Stimulated activated memory B cell treated with anti-CD40 and anti-IgM and Interleukin-4, amounts not matched to agents 10 μg/mL and 1 μg/mL and 100 μg/mL, for 72 hours (primary cell): ENCODE measurements around the gene ZC3H7B.
"Not testable (repeated sequence)": the region's sequence is repeated elsewhere in the genome, so short reads cannot be mapped to it uniquely, and the experiment has no call there.

ENCODE experiments used
- ATAC-seq: fragments of 150-1000 bp; cut with Tn5 transposase; 2 replicates; pipeline ENCODE4 v1.10.0; 2021
- H3K27ac Mint-ChIP-seq: one replicate; pipeline ENCODE4 v1.8.0; 2022; ENCODE audit warnings: mild to moderate bottlenecking, mixed read lengths
- H3K27me3 Mint-ChIP-seq: one replicate; pipeline ENCODE4 v1.8.0; 2022; ENCODE audit warnings: mixed read lengths
- H3K36me3 Mint-ChIP-seq: one replicate; pipeline ENCODE4 v1.8.0; 2022; ENCODE audit warnings: mixed read lengths
- H3K4me1 Mint-ChIP-seq: one replicate; pipeline ENCODE4 v1.8.0; 2022; ENCODE audit warnings: mixed read lengths
- H3K4me3 Mint-ChIP-seq: one replicate; pipeline ENCODE4 v1.8.0; 2022; ENCODE audit warnings: mild to moderate bottlenecking, moderate library complexity, mixed read lengths
- H3K9me3 Mint-ChIP-seq: one replicate; pipeline ENCODE4 v1.8.0; 2022; ENCODE audit warnings: mixed read lengths

Gene ZC3H7B

GRCh38 chr22:41301085-41302020 is at the start of gene ZC3H7B:
Gene ZC3H7B (plus strand): TSS chr22:41301525. CDS start chr22:41320661, 19,136 bp downstream.
- H3K36me3 Mint-ChIP-seq: peaks cover 5% of the 10 kb centered on the region
- peak; percentile 97 for ATAC-seq
- no peaks in the 10 kb centered on the region for H3K27me3 Mint-ChIP-seq
- H3K4me3 Mint-ChIP-seq: peak within 1 kb of the TSS; percentile 78
- peaks cover 28% of the 10 kb centered on the region for H3K4me1 Mint-ChIP-seq
- H3K9me3 Mint-ChIP-seq: no peaks in the 10 kb centered on the region
- peak within 1 kb of the TSS; percentile 74 for H3K27ac Mint-ChIP-seq

- Mint-ChIP-seq H3K27ac (no peak overlapping the region), H3K9me3 (no peaks in the 10 kb centered on the region), H3K4me1 (no peaks in the 10 kb centered on the region), H3K36me3 (peaks cover 78% of the 10 kb centered on the region), H3K4me3 (no peak overlapping the region), H3K27me3 (no peaks in the 10 kb centered on the region)
- ATAC-seq: no peak
Observed at GRCh38 chr22:41252365-41252764, 49.0 kb upstream of the ZC3H7B start.

GRCh38 chr22:41254230-41254629 is 47.1 kb upstream of the ZC3H7B start:
- no peaks in the 10 kb centered on the region for H3K9me3 Mint-ChIP-seq
- no peak overlapping the region for H3K27ac Mint-ChIP-seq
- H3K27me3 Mint-ChIP-seq: no peaks in the 10 kb centered on the region
- no peaks in the 10 kb centered on the region for H3K4me1 Mint-ChIP-seq
- H3K4me3 Mint-ChIP-seq: no peak overlapping the region
- no peak for ATAC-seq
- H3K36me3 Mint-ChIP-seq: peaks cover 85% of the 10 kb centered on the region

GRCh38 chr22:41256254-41257253 is 44.8 kb upstream of the ZC3H7B start:
- no peaks in the 10 kb centered on the region for H3K4me1 Mint-ChIP-seq
- no peak for ATAC-seq
- H3K27ac Mint-ChIP-seq: no peak overlapping the region
- H3K36me3 Mint-ChIP-seq: peaks cover 77% of the 10 kb centered on the region
- no peaks in the 10 kb centered on the region for H3K9me3 Mint-ChIP-seq
- H3K27me3 Mint-ChIP-seq: no peaks in the 10 kb centered on the region
- H3K4me3 Mint-ChIP-seq: no peak overlapping the region

- no peak for ATAC-seq
- Mint-ChIP-seq H3K4me1 (no peaks in the 10 kb centered on the region), H3K27me3 (no peaks in the 10 kb centered on the region), H3K36me3 (peaks cover 80% of the 10 kb centered on the region), H3K9me3 (no peaks in the 10 kb centered on the region), H3K27ac (no peak overlapping the region), H3K4me3 (no peak overlapping the region)
Observed at GRCh38 chr22:41257696-41258095, 43.6 kb upstream of the ZC3H7B start.

DNA sequence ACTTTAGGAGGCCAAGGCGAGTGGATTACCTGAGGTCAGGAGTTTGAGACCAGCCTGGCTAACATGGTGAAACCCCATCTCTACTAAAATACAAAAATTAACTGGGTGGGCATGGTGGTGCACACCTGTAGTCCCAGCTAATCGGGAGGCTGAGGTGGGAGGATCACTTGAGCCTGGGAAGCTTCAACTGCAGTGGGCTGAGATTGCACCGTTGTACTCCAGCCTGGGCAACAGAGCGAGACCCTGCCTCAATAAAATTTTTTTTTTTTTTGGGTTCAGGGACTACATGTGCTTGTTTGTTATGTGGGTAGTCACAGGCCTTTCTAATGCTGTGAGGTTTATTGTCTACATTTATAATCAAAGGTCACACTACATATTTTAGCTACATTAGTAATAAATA is 41.6 kb upstream of the ZC3H7B start:
- H3K9me3 Mint-ChIP-seq, H3K4me1 Mint-ChIP-seq, ATAC-seq, H3K4me3 Mint-ChIP-seq, H3K27ac Mint-ChIP-seq, H3K27me3 Mint-ChIP-seq: not testable (repeated sequence)
- peaks cover 83% of the 10 kb centered on the region for H3K36me3 Mint-ChIP-seq

DNA sequence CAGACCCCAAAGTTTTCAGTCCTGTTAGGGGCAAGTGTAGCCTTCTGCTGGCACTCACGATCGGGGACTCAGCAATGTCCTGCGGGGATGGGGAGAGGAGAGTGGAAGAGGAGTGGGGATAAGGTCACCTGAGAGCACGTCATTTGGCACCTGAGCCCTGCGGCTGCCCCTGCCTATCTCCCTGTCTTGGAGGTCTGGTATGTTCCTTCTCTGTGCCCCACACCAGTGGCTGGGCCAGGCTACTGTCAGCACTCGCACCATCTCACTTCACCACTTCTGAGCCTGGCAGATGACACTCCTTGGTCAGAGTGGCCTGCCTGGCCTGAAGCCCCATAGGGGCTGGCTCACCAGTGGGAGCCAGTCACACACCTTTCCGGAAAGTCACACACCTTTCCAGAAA is 40.5 kb upstream of the ZC3H7B start:
- H3K36me3 Mint-ChIP-seq: peaks cover 79% of the 10 kb centered on the region
- H3K4me1 Mint-ChIP-seq: no peaks in the 10 kb centered on the region
- H3K9me3 Mint-ChIP-seq: no peaks in the 10 kb centered on the region
- no peak overlapping the region for H3K4me3 Mint-ChIP-seq
- no peak overlapping the region for H3K27ac Mint-ChIP-seq
- H3K27me3 Mint-ChIP-seq: no peaks in the 10 kb centered on the region
- ATAC-seq: no peak

DNA sequence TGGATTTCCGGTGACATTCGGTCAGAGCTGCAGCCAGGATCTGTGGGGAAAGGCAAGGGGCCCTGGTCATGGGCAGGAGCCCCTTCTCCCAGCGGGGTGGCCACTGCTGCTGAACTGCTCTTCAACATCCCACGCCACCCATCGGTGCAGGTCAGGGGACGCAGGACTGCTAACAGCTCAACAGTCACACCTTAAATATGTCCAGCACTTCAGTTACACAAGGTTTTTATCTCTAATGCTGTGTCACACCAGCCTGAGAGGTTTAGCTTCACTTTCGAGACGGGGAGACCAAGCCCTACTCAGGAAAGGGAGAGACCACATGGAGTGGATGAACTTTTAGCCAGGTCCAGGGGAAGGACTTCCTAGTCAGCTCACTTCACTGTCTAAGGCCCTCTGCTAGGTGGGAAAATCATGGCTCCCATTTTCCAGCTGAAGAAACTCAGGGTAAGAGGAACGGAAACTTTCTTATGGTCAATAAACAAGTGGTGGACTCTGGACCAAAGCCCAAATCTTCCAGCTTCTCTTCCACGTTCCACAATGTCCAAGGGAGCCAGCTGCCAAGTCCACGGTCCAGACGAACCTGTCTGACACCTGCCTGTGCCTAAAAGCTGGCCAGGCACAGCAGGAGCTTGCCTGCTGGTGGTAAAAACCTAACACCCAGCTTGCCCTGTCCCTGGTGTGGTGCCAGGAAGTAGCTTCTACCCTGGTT is 39.6 kb upstream of the ZC3H7B start:
- no peak overlapping the region for H3K4me3 Mint-ChIP-seq
- peaks cover 82% of the 10 kb centered on the region for H3K36me3 Mint-ChIP-seq
- H3K27me3 Mint-ChIP-seq: no peaks in the 10 kb centered on the region
- no peaks in the 10 kb centered on the region for H3K9me3 Mint-ChIP-seq
- H3K27ac Mint-ChIP-seq: no peak overlapping the region
- no peaks in the 10 kb centered on the region for H3K4me1 Mint-ChIP-seq
- no peak for ATAC-seq

DNA sequence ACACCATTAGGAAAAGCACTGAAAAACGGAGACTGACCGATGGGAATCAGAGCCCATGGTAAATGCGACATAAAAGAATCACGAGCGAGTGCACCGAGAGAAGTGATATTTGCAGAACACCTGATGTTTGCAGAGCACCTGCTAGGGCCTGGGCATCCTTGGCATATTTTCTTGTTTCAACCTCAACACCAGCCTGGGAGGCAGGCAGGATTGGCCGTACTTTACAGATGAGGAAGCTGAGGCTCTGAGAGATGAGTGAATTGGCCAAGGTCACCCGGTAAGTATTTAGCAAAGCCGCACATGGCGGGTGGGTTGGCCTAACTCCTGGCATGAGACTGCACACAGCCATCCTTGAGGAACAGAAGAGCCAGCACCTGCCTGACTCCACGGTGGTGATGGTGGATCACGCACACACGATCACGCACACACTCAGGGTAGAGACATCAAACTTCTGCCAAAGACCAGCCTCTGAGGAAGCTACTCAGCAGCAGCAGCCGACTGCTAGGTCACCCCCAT is 39.0 kb upstream of the ZC3H7B start:
- Mint-ChIP-seq H3K27ac (no peak overlapping the region), H3K4me3 (no peak overlapping the region), H3K36me3 (peaks cover 79% of the 10 kb centered on the region), H3K9me3 (no peaks in the 10 kb centered on the region), H3K4me1 (no peaks in the 10 kb centered on the region), H3K27me3 (no peaks in the 10 kb centered on the region)
- no peak for ATAC-seq

- ATAC-seq: no peak
- Mint-ChIP-seq H3K4me3 (no peak overlapping the region), H3K9me3 (no peaks in the 10 kb centered on the region), H3K27me3 (no peaks in the 10 kb centered on the region), H3K4me1 (no peaks in the 10 kb centered on the region), H3K27ac (no peak overlapping the region), H3K36me3 (peaks cover 80% of the 10 kb centered on the region)
Observed at GRCh38 chr22:41263704-41264103, 37.6 kb upstream of the ZC3H7B start.

DNA sequence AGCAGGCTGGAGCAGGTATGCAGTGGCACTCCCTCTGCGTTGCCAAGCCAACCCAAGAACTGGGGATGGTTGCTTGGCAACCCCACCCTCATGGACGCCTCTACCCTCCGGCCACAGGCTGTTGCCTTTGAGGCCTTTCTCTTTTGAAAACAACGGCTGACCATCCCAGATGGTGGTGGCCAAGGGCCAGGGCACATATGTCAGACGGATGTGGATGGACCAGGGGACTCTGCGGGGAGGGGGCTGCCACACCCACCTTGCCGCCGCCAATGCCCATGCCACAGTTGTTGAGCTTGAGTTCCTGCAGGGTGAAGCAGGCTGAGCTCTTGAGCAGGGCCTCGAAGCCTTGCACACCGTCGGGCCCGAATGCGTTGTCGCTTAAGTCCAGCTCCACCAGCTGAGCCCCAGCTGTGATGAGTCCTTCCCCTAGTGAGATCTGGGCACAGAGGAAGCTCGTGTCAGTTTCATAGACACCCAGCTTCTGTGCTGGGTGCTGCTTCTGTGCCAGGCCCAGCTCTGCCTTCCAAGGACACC is 36.9 kb upstream of the ZC3H7B start:
- H3K36me3 Mint-ChIP-seq: peaks cover 82% of the 10 kb centered on the region
- no peak overlapping the region for H3K4me3 Mint-ChIP-seq
- H3K27ac Mint-ChIP-seq: no peak overlapping the region
- H3K27me3 Mint-ChIP-seq: no peaks in the 10 kb centered on the region
- no peaks in the 10 kb centered on the region for H3K4me1 Mint-ChIP-seq
- ATAC-seq: no peak
- no peaks in the 10 kb centered on the region for H3K9me3 Mint-ChIP-seq

DNA sequence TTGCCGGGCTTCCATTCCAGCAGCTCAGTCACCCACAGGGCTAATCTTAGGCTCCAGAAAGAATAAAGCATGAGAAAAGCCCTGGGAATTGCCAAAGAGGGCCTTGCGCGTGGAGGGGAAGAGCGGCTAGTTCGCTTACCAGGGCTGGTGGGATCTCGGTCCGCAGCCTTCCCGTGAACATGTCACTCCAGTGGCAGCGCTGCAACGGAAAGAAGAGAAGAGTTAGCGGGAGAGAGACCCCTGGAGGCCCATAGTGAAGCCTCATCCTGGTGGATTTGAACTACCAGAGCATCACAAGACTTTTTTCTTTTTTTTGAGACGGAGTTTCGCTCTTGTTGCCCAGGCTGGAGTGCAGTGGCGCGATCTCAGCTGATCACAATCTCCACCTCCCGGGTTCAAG is 33.4 kb upstream of the ZC3H7B start:
- H3K27ac Mint-ChIP-seq: no peak overlapping the region
- peaks cover 74% of the 10 kb centered on the region for H3K36me3 Mint-ChIP-seq
- no peaks in the 10 kb centered on the region for H3K27me3 Mint-ChIP-seq
- H3K9me3 Mint-ChIP-seq: no peaks in the 10 kb centered on the region
- H3K4me3 Mint-ChIP-seq: no peak overlapping the region
- no peak for ATAC-seq
- no peaks in the 10 kb centered on the region for H3K4me1 Mint-ChIP-seq

- ATAC-seq: no peak
- Mint-ChIP-seq H3K27me3 (no peaks in the 10 kb centered on the region), H3K9me3 (no peaks in the 10 kb centered on the region), H3K36me3 (peaks cover 66% of the 10 kb centered on the region), H3K27ac (no peak overlapping the region), H3K4me1 (no peaks in the 10 kb centered on the region), H3K4me3 (no peak overlapping the region)
Observed at GRCh38 chr22:41271787-41272186, 29.5 kb upstream of the ZC3H7B start.

GRCh38 chr22:41273128-41273527 is 28.2 kb upstream of the ZC3H7B start:
- Mint-ChIP-seq H3K9me3 (no peaks in the 10 kb centered on the region), H3K4me3 (no peak overlapping the region), H3K27ac (no peak overlapping the region), H3K36me3 (peaks cover 66% of the 10 kb centered on the region), H3K27me3 (no peaks in the 10 kb centered on the region), H3K4me1 (no peaks in the 10 kb centered on the region)
- no peak for ATAC-seq
